Measurements from ENCODE around the gene MYO1D. TPM values are rescaled to one million over a fixed set of nuclear protein-coding genes. Genes with fewer than 3 reads are reported as not detected.

The MYO1D gene
- total and polyA plus RNA-seq, 8 donors: 11.6 to 727 (median 73.4) TPM

DNA sequence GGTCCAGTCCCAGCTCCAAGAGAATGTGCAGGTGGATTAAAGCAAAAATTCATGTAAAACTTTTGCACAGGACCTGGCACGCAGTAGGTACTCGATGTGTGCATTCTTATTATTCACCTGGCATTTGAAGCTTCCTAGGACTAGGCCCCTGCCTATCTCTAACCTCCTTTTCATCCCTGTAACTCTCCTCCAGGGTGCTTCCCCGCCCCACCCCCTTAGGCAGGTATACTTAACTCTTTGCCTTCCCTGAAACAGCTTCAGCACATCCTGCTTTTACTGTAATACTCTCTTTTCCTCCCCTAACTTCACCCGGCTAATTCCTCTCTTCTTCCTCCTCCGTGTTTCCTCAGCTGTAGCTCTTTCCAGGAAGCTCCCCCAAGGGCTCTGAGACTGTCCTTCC is 335.3 kb downstream of the MYO1D start:
- intact Hi-C loops (cut with DNase I; ENCODE audit: low total_unique reads): no loop called here
- Histone ChIP-seq H3K36me3 (peaks cover 0 to 3% (median 0%) of the 10 kb centered on the region in 4 donors), H3K4me3 (no peak overlapping the region), H3K9me3 (no peaks in the 10 kb centered on the region), H3K27ac (no peak overlapping the region), H3K27me3 (no peaks in the 10 kb centered on the region), H3K4me1 (peaks cover 0 to 8% (median 3%) of the 10 kb centered on the region in 4 donors)
- TF ChIP-seq POLR2AphosphoS5 (IDR thresholded peaks at IDR 0.05) (no peak), POLR2A (IDR thresholded peaks at IDR 0.05) (no peak)
- TF ChIP-seq, protein P1, sequence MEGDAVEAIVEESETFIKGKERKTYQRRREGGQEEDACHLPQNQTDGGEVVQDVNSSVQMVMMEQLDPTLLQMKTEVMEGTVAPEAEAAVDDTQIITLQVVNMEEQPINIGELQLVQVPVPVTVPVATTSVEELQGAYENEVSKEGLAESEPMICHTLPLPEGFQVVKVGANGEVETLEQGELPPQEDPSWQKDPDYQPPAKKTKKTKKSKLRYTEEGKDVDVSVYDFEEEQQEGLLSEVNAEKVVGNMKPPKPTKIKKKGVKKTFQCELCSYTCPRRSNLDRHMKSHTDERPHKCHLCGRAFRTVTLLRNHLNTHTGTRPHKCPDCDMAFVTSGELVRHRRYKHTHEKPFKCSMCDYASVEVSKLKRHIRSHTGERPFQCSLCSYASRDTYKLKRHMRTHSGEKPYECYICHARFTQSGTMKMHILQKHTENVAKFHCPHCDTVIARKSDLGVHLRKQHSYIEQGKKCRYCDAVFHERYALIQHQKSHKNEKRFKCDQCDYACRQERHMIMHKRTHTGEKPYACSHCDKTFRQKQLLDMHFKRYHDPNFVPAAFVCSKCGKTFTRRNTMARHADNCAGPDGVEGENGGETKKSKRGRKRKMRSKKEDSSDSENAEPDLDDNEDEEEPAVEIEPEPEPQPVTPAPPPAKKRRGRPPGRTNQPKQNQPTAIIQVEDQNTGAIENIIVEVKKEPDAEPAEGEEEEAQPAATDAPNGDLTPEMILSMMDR (IDR thresholded peaks at IDR 0.05): no peak
- 59 to 83% (median 72%) methylated on average over 5 of the region's 5 CpGs for WGBS, 5 donors
- DNase-seq: no peak

DNA sequence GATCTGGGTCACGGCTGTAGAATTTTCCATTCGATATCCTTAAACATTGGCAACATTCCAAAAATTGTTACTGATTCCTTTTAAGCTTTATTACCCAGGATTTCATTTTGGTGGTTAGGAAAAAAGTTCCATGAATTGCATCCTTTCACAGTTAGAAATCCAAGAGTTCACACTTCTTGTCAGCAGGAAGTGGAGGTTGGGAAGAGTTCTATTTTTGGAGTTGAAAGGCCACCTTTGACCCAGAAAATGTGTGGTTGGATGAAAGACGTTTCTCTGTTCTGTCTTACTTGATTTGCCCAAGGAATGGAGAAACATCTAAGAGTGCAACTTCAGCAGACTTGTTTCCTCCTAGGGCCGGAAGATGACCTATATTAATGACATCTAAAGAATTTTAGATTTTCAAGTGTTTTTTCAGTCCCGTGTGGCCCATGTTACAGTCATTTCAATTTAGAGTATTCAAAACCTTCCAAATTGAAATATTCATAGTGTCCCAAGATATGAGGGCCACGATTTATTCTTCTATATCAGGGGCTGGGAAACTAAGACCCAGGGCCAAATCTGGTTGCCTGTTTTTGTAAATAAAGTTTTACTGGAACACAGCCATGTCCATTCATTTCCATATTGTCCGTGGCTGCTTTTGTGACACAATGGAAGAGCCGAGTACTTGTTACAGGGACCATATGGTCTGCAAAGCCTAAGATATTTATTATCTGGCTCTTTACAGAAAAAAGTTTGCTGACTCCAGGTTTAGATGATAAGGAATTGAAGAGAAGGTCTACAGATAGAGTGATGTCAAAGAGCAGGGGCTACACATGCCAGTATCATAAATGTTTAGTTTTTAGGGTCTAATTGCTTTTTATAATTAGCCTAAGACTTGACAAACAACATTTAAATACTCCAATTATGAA is 339.9 kb downstream of the MYO1D start:
- no peak for DNase-seq
- Histone ChIP-seq H3K27ac (no peak overlapping the region), H3K27me3 (no peaks in the 10 kb centered on the region), H3K4me3 (no peak overlapping the region), H3K36me3 (peaks cover 0 to 3% (median 0%) of the 10 kb centered on the region in 4 donors), H3K4me1 (peaks cover 0 to 4% (median 1%) of the 10 kb centered on the region in 4 donors), H3K9me3 (no peaks in the 10 kb centered on the region)
- intact Hi-C loops (cut with DNase I; ENCODE audit: low total_unique reads): no loop called here
- no peak for TF ChIP-seq POLR2A (IDR thresholded peaks at IDR 0.05)
- TF ChIP-seq EP300 (IDR thresholded peaks at IDR 0.05): no peak
- TF ChIP-seq, protein P1 (IDR thresholded peaks at IDR 0.05): no peak
- TF ChIP-seq POLR2AphosphoS5 (IDR thresholded peaks at IDR 0.05): no peak
- WGBS, 5 donors: 65 to 72% (median 67%) methylated on average over 8 of the region's 8 CpGs

- no peaks in the 10 kb centered on the region for H3K9me3 ChIP-seq
- no peak for DNase-seq
- H3K36me3 ChIP-seq: peaks cover 0 to 13% (median 0%) of the 10 kb centered on the region in 4 donors
- H3K4me1 ChIP-seq: no peaks in the 10 kb centered on the region
- H3K4me3 ChIP-seq: no peak overlapping the region
- no peaks in the 10 kb centered on the region for H3K27me3 ChIP-seq
- TF ChIP-seq, protein P1 (IDR thresholded peaks at IDR 0.05): no peak
- no peak for TF ChIP-seq EP300 (IDR thresholded peaks at IDR 0.05)
- TF ChIP-seq POLR2A (IDR thresholded peaks at IDR 0.05): no peak
- TF ChIP-seq POLR2AphosphoS5 (IDR thresholded peaks at IDR 0.05): no peak
- H3K27ac ChIP-seq: no peak overlapping the region
- intact Hi-C loops (cut with DNase I; ENCODE audit: low total_unique reads): no loop called here
- WGBS, 5 donors: 87 to 95% (median 92%) methylated on average over 3 of the region's 3 CpGs
Observed at GRCh38 chr17:32533296-32533695, 343.6 kb downstream of the MYO1D start.

DNA sequence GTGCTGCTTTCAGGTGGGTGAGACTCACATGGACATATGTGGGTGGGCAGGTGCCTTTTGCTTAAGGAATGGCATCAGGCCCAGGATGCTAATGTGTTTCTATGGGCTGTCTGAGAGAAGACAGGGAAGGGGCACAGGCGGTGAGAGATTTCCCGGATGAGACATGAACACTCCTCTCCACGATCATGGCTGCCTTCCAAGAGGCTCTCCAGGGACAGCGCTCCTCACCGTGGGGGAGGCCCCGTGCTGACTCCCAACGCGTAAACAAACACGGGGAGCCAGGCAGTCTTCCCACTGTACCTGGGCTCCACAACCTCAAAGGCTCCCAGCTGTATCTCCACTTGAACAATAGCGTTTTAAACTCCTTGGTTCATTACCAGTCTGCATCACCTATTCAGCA is 347.3 kb downstream of the MYO1D start:
- H3K27me3 ChIP-seq: no peaks in the 10 kb centered on the region
- WGBS, 5 donors: 53 to 80% (median 72%) methylated on average over 10 of the region's 10 CpGs
- no peak overlapping the region for H3K4me3 ChIP-seq
- intact Hi-C loops (cut with DNase I; ENCODE audit: low total_unique reads): no loop called here
- DNase-seq: no peak
- no peak overlapping the region for H3K27ac ChIP-seq
- H3K9me3 ChIP-seq: no peaks in the 10 kb centered on the region
- H3K4me1 ChIP-seq: no peaks in the 10 kb centered on the region
- no peak for TF ChIP-seq POLR2AphosphoS5 (IDR thresholded peaks at IDR 0.05)
- TF ChIP-seq EP300 (IDR thresholded peaks at IDR 0.05): no peak
- TF ChIP-seq POLR2A (IDR thresholded peaks at IDR 0.05): no peak
- TF ChIP-seq, protein P1 (IDR thresholded peaks at IDR 0.05): no peak
- H3K36me3 ChIP-seq: peaks cover 0 to 13% (median 0%) of the 10 kb centered on the region in 4 donors
